Loucy (cell line): ENCODE results near the gene PBRM1.

ENCODE experiments used
- CTCF ChIP-seq: fragments of 200-600 bp; sonication (generic); conservative IDR thresholded peaks from 2 replicates; pipeline ENCODE4 v1.5.1; 2014; ENCODE audit warnings: mild to moderate bottlenecking, antibody characterized with exemption, low read length
- EZH2phosphoT487 ChIP-seq: fragments of 200-600 bp; IDR thresholded peaks from 2 replicates; pipeline ENCODE4 v1.6.1; 2018; ENCODE audit warnings: antibody characterized with exemption, mild to moderate bottlenecking, moderate library complexity, borderline replicate concordance

- TF ChIP-seq CTCF = no peak
- TF ChIP-seq EZH2phosphoT487 = no peak
Observed at GRCh38 chr3:52655895-52656294, 29.8 kb downstream of the PBRM1 start.
